C4-2B (cell line): Measurements from ENCODE around the gene FLRT1.

Source experiments
- CTCF ChIP-seq: fragments of 450-650 bp; conservative IDR thresholded peaks from 2 replicates; pipeline ENCODE4 v1.5.1; 2017; ENCODE audit warnings: mild to moderate bottlenecking
- ZFX ChIP-seq: fragments of 450-650 bp; IDR thresholded peaks from 2 replicates; pipeline ENCODE4 v1.6.1; 2017

DNA sequence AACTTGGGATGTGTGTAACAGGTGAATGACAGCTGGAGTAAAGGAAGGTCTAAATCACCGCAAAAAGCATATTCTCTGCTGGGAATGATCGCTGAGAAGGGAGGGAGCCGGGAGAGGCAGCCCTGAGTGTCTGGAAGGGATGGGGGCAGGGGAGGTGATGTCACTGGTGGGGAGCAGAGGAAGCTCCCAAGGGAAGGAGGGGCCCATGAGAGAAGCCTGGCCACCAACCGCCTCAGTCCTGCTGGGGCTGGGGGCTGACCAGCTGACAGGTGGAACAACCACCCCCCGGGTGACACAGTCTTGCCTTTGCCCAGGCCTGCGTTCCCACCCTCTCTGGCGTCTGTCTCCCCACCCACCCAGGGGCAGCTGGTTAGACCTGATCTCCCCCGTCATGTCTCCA lies 6.0 kb upstream of the FLRT1 start:
- TF ChIP-seq CTCF = no peak
- TF ChIP-seq ZFX = no peak
